Ovary (tissue), 9 donors: ENCODE results near the gene DCAF6. TPM values are rescaled to one million over a fixed set of nuclear protein-coding genes. Genes with fewer than 3 reads are reported as not detected.

Experiments used
- DNase-seq, 5 donors: peaks; one replicate each; pipeline ENCODE4 v3.0.0-alpha.2; 2019 to 2020
- H3K27ac ChIP-seq, 2 donors: fragments of 200-600 bp; one replicate each; pipeline versions ENCODE4 v1.5.1 to v1.8.0; 2019 to 2022
- H3K27me3 ChIP-seq: fragments of 200-600 bp; one replicate; pipeline ENCODE4 v1.8.0; 2022
- H3K36me3 ChIP-seq: fragments of 200-600 bp; sonication (generic); one replicate; pipeline ENCODE4 v1.5.1; 2019
- H3K4me1 ChIP-seq: one replicate; pipeline ENCODE4 v1.8.1; 2013; ENCODE audit warnings: mild to moderate bottlenecking, moderate library complexity; ENCODE audit not compliant: insufficient read depth
- H3K4me3 ChIP-seq: fragments of 200-600 bp; sonication (generic); one replicate; pipeline ENCODE4 v1.5.1; 2017
- H3K9me3 ChIP-seq, 2 donors: fragments of 200-600 bp in 1 of 2; sonication (generic) in 1 of 2; one replicate each; pipeline versions ENCODE4 v1.5.1 to v1.8.1; 2013 to 2019; ENCODE audit warnings: mild to moderate bottlenecking in 1 of 2, moderate library complexity in 1 of 2
- EP300 ChIP-seq: sonication (generic); formaldehyde crosslinking; IDR thresholded peaks from one replicate; pipeline ENCODE4 v1.6.1; 2017; ENCODE audit warnings: antibody characterized with exemption
- POLR2A ChIP-seq: fragments of 450-650 bp; IDR thresholded peaks from one replicate; pipeline ENCODE4 v1.6.1; 2017; ENCODE audit warnings: antibody characterized with exemption, mild to moderate bottlenecking, moderate library complexity
- WGBS, 3 donors: extraction: QIAGEN DNeasy Blood & Tissue Kit in 1 of 3; methylation state at CpG; one replicate each; pipeline versions ENCODE4 v1.1.5 to v1.1.7; 2013 to 2017; 5-methylcytosine and 5-hydroxymethylcytosine counted together
- intact Hi-C, 4 donors: fragments of 100-400 bp; cut with DNase I; formaldehyde crosslinking; loops; one replicate each; pipeline versions ENCODE4 v1.11.0 to v1.15.1; 2022 to 2023
- polyA plus RNA-seq, 2 donors: library from polyadenylated mRNA; stranded (reverse); fragments of 200-250 nt in 1 of 2; fragments of 350-450 nt in 1 of 2; fragmentation: Illumina TruSeq in 1 of 2; extraction: RNeasy Lipid Tissue Mini Kit (QIAGEN cat#74804) in 1 of 2; gene quantifications; one replicate each; pipeline ENCODE4 v1.2.3, GENCODE V29; 2013 to 2014
- total RNA-seq, 7 donors: library from RNA; depleted of rRNA in 2 of 7; stranded (reverse); fragments of >200 nt in 2 of 7; fragmentation: NEBNext Ultra II Directional in 3 of 7; extraction: Animal tissue kit (Norgen Biotek cat#: 25700) in 3 of 7; gene quantifications; one replicate each; pipeline versions ENCODE4 v1.1.0 to v1.2.4, GENCODE V29; 2016 to 2023
- TF ChIP-seq, protein P1 (sequence below), 3 donors: fragments of 450-650 bp in 2 of 3; fragments of 200-600 bp in 1 of 3; IDR thresholded peaks; one replicate each; pipeline versions ENCODE4 v1.5.1 to v1.8.0; 2016 to 2022; ENCODE audit warnings: antibody characterized with exemption in 3 of 3, mild to moderate bottlenecking in 1 of 3
- donor health status: DM: no; HTN: no; CAD: no; lungs with moderate emphysema.
- donor health status: DM: no; HTN: no; CAD: no.
- donor health status: Bipolar disorder and iron deficiency.
- donor health status: DM: yes; HTN: yes; CAD: no.
- donor health status: DM: no; HTN: no; CAD: no.
- donor health status: DM: yes; HTN: yes; CAD: no.

Gene DCAF6
- total and polyA plus RNA-seq, 9 donors = 32.1 to 65.9 (median 44.4) TPM

DNA sequence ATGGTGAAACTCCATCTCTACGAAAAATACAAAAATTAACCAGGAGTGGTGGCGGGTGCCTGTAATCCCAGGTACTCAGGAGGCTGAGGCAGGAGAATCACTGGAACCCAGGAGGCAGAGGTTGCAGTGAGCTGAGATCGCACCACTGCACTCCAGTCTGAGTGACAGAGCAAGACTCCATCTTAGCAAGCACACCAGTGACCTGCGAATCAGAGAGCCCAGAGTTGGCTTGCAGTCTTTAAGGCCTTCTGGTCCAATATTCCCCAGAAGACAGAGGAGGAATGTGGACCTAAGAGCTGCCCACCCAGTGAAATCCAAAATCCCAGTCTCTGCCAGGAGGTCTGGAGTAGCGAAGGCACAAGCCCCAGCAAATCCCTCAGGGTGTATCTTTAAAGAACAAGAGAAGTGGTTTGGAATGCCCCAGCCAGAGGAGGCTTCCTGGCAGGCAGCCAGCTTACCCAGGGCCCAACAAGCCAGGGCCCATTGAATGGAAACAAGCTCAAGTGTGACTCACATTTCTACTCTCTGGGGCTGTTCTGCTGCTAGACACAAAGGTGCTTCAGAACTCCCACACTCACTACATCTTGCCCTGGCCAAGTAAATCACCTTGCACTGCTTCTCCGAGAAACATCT, 176.3 kb downstream of the DCAF6 start:
- 90 to 96% (median 93%) methylated on average over 6 of the region's 6 CpGs for WGBS, 3 donors

DNA sequence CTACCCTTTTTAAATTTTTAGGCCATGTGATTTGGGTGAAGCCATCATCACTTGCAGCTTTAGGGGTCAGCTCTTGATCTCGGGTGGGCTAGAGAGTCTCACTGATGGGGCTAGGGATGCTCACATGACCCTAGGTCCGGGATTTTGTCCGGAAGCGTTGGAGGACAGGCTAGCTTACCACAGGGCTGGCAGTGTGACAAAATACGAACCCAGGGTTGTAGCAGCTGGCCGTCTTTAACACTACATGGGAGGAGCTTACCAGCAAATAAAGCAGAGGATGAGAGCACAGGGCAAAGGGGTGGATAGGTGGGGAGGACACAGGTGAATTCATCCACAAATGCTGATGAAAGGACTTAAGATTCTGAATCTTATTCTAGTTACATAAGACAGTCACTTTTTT, 178.4 kb downstream of the DCAF6 start:
- DNase-seq = peak in 3 of 5 donors; percentile 42 to 47 (median 42)
- WGBS, 3 donors = 16 to 23% (median 18%) methylated on average over 6 of the region's 6 CpGs
- Histone ChIP-seq H3K9me3 (no peaks in the 10 kb centered on the region), H3K36me3 (no peaks in the 10 kb centered on the region), H3K27ac (no peak overlapping the region), H3K4me3 (no peak overlapping the region), H3K27me3 (no peaks in the 10 kb centered on the region), H3K4me1 (peaks cover 2% of the 10 kb centered on the region)
- TF ChIP-seq, protein P1, sequence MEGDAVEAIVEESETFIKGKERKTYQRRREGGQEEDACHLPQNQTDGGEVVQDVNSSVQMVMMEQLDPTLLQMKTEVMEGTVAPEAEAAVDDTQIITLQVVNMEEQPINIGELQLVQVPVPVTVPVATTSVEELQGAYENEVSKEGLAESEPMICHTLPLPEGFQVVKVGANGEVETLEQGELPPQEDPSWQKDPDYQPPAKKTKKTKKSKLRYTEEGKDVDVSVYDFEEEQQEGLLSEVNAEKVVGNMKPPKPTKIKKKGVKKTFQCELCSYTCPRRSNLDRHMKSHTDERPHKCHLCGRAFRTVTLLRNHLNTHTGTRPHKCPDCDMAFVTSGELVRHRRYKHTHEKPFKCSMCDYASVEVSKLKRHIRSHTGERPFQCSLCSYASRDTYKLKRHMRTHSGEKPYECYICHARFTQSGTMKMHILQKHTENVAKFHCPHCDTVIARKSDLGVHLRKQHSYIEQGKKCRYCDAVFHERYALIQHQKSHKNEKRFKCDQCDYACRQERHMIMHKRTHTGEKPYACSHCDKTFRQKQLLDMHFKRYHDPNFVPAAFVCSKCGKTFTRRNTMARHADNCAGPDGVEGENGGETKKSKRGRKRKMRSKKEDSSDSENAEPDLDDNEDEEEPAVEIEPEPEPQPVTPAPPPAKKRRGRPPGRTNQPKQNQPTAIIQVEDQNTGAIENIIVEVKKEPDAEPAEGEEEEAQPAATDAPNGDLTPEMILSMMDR (IDR thresholded peaks at IDR 0.05) = no peak
- no peak for TF ChIP-seq EP300
- TF ChIP-seq POLR2A = no peak
- intact Hi-C loops = no loop called here

More for the DNA sequence above, 176.3 kb downstream of the DCAF6 start:
- no peaks in the 10 kb centered on the region for H3K36me3 ChIP-seq
- no peaks in the 10 kb centered on the region for H3K9me3 ChIP-seq
- H3K27me3 ChIP-seq = no peaks in the 10 kb centered on the region
- H3K4me1 ChIP-seq = peaks cover 2% of the 10 kb centered on the region
- intact Hi-C loops = no loop called here
- no peak overlapping the region for H3K4me3 ChIP-seq
- TF ChIP-seq POLR2A (no peak), EP300 (no peak)
- TF ChIP-seq, protein P1 (IDR thresholded peaks at IDR 0.05) = no peak
- no peak for DNase-seq
- no peak overlapping the region for H3K27ac ChIP-seq

DNA sequence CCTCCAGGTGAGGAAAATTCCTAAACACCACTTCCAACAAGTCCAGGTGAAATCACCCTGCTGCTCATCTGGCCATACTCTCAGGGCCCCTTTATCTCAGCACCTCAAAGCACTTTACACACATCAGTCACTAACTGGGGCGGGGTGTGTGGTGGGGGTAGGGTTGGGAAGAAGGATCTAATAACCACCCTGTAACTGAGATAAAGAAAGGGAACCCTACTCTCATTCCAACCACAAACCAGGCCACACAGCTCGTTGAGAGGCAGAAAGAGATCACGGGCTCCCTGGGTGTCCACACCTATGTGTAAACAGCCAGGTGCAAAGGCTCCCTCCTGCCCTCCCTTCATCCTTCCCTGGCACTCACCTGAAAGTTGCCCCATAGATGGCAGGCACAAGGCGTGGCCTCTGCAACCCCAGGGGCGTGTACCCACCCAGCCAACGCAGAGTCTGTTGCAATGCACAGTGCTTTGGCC, 179.9 kb downstream of the DCAF6 start:
- 89 to 94% (median 94%) methylated on average over 6 of the region's 6 CpGs for WGBS, 3 donors
- no peak overlapping the region for H3K27ac ChIP-seq
- DNase-seq = no peak
- no peaks in the 10 kb centered on the region for H3K9me3 ChIP-seq
- no peak for TF ChIP-seq POLR2A
- TF ChIP-seq, protein P1 (IDR thresholded peaks at IDR 0.05) = no peak
- no peak for TF ChIP-seq EP300
- intact Hi-C loops = no loop called here
- peaks cover 7% of the 10 kb centered on the region for H3K4me1 ChIP-seq
- H3K4me3 ChIP-seq = no peak overlapping the region
- H3K36me3 ChIP-seq = no peaks in the 10 kb centered on the region
- H3K27me3 ChIP-seq = no peaks in the 10 kb centered on the region

DNA sequence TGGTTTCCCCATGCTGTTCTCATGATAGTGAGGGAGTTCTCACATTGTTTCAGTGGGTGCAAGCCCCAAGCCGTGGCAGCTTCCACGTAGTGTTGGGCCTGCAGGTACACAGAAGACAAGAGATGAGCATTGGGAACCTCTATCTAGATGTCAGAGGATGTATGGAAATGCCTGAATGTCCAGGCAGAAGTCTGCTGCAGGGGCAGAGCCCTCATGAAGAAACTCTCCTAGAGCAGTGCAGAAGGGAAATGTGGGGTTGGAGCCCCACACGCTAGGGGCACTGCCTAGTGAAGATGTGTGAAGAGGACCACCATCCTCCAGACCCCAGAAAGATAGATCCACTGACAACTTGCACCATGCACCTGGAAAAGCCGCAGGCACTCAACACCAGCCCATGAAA, 183.3 kb downstream of the DCAF6 start:
- WGBS, 3 donors = 96 to 97% (median 97%) methylated on average over 4 of the region's 4 CpGs
- no peaks in the 10 kb centered on the region for H3K9me3 ChIP-seq
- TF ChIP-seq EP300 = no peak
- TF ChIP-seq, protein P1 (IDR thresholded peaks at IDR 0.05) = no peak
- TF ChIP-seq POLR2A = no peak
- H3K4me3 ChIP-seq = no peak overlapping the region
- intact Hi-C loops = no loop called here
- H3K4me1 ChIP-seq = peaks cover 13% of the 10 kb centered on the region
- H3K27ac ChIP-seq = no peak overlapping the region
- no peaks in the 10 kb centered on the region for H3K27me3 ChIP-seq
- no peaks in the 10 kb centered on the region for H3K36me3 ChIP-seq
- no peak for DNase-seq
